Measurements from ENCODE around the gene SYNC. TPM values are rescaled to one million over a fixed set of nuclear protein-coding genes. Genes with fewer than 3 reads are reported as not detected.
"Not testable (repeated sequence)": the region's sequence is repeated elsewhere in the genome, so short reads cannot be mapped to it uniquely, and the experiment has no call there.

The SYNC gene
- total RNA-seq, 1 donor from 2014 or later, result 13.0 TPM

GRCh38 chr1:32647308-32648134 is 55.0 kb downstream of the SYNC start:
- no peaks in the 10 kb centered on the region for H3K27me3 ChIP-seq
- intact Hi-C loops (cut with DNase I), result no loop called here
- no peaks in the 10 kb centered on the region for H3K9me3 ChIP-seq
- H3K4me3 ChIP-seq, result no peak overlapping the region
- H3K36me3 ChIP-seq, result peaks cover 0 to 3% of the 10 kb centered on the region in 2 donors
- DNase-seq (ENCODE audit: extremely low spot score in 2 of 2), result no peak
- H3K27ac ChIP-seq, result no peak overlapping the region
- no peak for TF ChIP-seq POLR2A (IDR thresholded peaks at IDR 0.05)
- TF ChIP-seq CTCF (IDR thresholded peaks at IDR 0.05), result no peak
- TF ChIP-seq POLR2AphosphoS5 (IDR thresholded peaks at IDR 0.05; ENCODE audit: insufficient read depth in 1 of 2, low read depth in 1 of 2), result no peak
- H3K4me1 ChIP-seq, result peaks cover 35% of the 10 kb centered on the region

- no peaks in the 10 kb centered on the region for H3K9me3 ChIP-seq
- TF ChIP-seq POLR2A (IDR thresholded peaks at IDR 0.05) (no peak), CTCF (IDR thresholded peaks at IDR 0.05) (no peak), POLR2AphosphoS5 (IDR thresholded peaks at IDR 0.05; ENCODE audit: insufficient read depth in 1 of 2, low read depth in 1 of 2) (no peak)
- H3K4me1 ChIP-seq, result peaks cover 21% of the 10 kb centered on the region
- DNase-seq (ENCODE audit: extremely low spot score in 2 of 2), result no peak
- no peaks in the 10 kb centered on the region for H3K27me3 ChIP-seq
- no peak overlapping the region for H3K27ac ChIP-seq
- intact Hi-C loops (cut with DNase I), result no loop called here
- no peak overlapping the region for H3K4me3 ChIP-seq
- no peaks in the 10 kb centered on the region for H3K36me3 ChIP-seq
Measured at GRCh38 chr1:32644426-32644825, 58.1 kb downstream of the SYNC start.

GRCh38 chr1:32642292-32642827 is 60.2 kb downstream of the SYNC start:
- intact Hi-C loops (cut with DNase I); H3K4me1 ChIP-seq; H3K9me3 ChIP-seq; H3K27ac ChIP-seq; H3K36me3 ChIP-seq; H3K4me3 ChIP-seq; DNase-seq (ENCODE audit: extremely low spot score in 2 of 2); H3K27me3 ChIP-seq: not testable (repeated sequence)

GRCh38 chr1:32639489-32640075 is 63.0 kb downstream of the SYNC start:
- H3K27me3 ChIP-seq, result no peaks in the 10 kb centered on the region
- no peak for TF ChIP-seq POLR2AphosphoS5 (IDR thresholded peaks at IDR 0.05; ENCODE audit: insufficient read depth in 1 of 2, low read depth in 1 of 2)
- no peak for TF ChIP-seq POLR2A (IDR thresholded peaks at IDR 0.05)
- TF ChIP-seq CTCF (IDR thresholded peaks at IDR 0.05), result no peak
- intact Hi-C loops (cut with DNase I), result no loop called here
- no peak for DNase-seq (ENCODE audit: extremely low spot score in 2 of 2)
- no peak overlapping the region for H3K27ac ChIP-seq
- H3K4me1 ChIP-seq, result no peaks in the 10 kb centered on the region
- H3K4me3 ChIP-seq, result no peak overlapping the region
- H3K36me3 ChIP-seq, result peaks cover 0 to 2% of the 10 kb centered on the region in 2 donors
- no peaks in the 10 kb centered on the region for H3K9me3 ChIP-seq

GRCh38 chr1:32636914-32637645 is 65.5 kb downstream of the SYNC start:
- no peak overlapping the region for H3K27ac ChIP-seq
- no peaks in the 10 kb centered on the region for H3K9me3 ChIP-seq
- no peaks in the 10 kb centered on the region for H3K27me3 ChIP-seq
- DNase-seq (ENCODE audit: extremely low spot score in 2 of 2), result no peak
- intact Hi-C loops (cut with DNase I), result no loop called here
- H3K4me3 ChIP-seq, result no peak overlapping the region
- peaks cover 0 to 12% of the 10 kb centered on the region in 2 donors for H3K36me3 ChIP-seq
- TF ChIP-seq POLR2AphosphoS5 (IDR thresholded peaks at IDR 0.05; ENCODE audit: insufficient read depth in 1 of 2, low read depth in 1 of 2) (no peak), CTCF (IDR thresholded peaks at IDR 0.05) (no peak), POLR2A (IDR thresholded peaks at IDR 0.05) (no peak)
- no peaks in the 10 kb centered on the region for H3K4me1 ChIP-seq
